Neural progenitor cell (in vitro differentiated cells): Measurements from ENCODE around the gene ARL16. TPM values are rescaled to one million over a fixed set of nuclear protein-coding genes. Genes with fewer than 3 reads are reported as not detected.

Experiments
- DNase-seq: peaks from one replicate; pipeline ENCODE4 v3.0.0-alpha.2; 2016; ENCODE audit warnings: low spot score
- H2AFZ ChIP-seq: fragments of 200-600 bp; sonication (generic); replicated peaks from 2 replicates; pipeline ENCODE4 v1.6.1; 2016; ENCODE audit warnings: antibody characterized with exemption
- H3F3A ChIP-seq: fragments of 200-600 bp; sonication (generic); 2 replicates; pipeline ENCODE4 v1.6.1; 2016; ENCODE audit warnings: antibody characterized with exemption, low read depth
- H3K27ac ChIP-seq: fragments of 200-600 bp; sonication (generic); 2 replicates; pipeline ENCODE4 v1.5.1; 2016; ENCODE audit warnings: mild to moderate bottlenecking
- H3K27me3 ChIP-seq: fragments of 200-600 bp; sonication (generic); 2 replicates; pipeline ENCODE4 v1.6.1; 2016; ENCODE audit warnings: mild to moderate bottlenecking, moderate library complexity
- H3K36me3 ChIP-seq: fragments of 200-600 bp; sonication (generic); 2 replicates; pipeline ENCODE4 v1.5.1; 2016
- H3K4me1 ChIP-seq: fragments of 200-600 bp; sonication (generic); 2 replicates; pipeline ENCODE4 v1.6.1; 2016; ENCODE audit warnings: mixed run types
- H3K4me2 ChIP-seq: fragments of 200-600 bp; sonication (generic); 2 replicates; pipeline ENCODE4 v1.6.1; 2016
- H3K4me3 ChIP-seq: fragments of 200-600 bp; sonication (generic); 2 replicates; pipeline ENCODE4 v1.5.1; 2016
- H3K79me2 ChIP-seq: fragments of 200-600 bp; sonication (generic); 2 replicates; pipeline ENCODE4 v1.6.1; 2016; ENCODE audit warnings: low read depth
- H3K9ac ChIP-seq: fragments of 200-600 bp; sonication (generic); 2 replicates; pipeline ENCODE4 v1.6.1; 2016
- H3K9me3 ChIP-seq: fragments of 200-600 bp; sonication (generic); 2 replicates; pipeline ENCODE4 v1.5.1; 2016; ENCODE audit warnings: low read depth
- H4K20me1 ChIP-seq: fragments of 200-600 bp; sonication (generic); 2 replicates; pipeline ENCODE4 v1.6.1; 2016; ENCODE audit warnings: low read depth
- H3K27ac Mint-ChIP-seq: 3 replicates; pipeline ENCODE4 v1.8.0; 2021; ENCODE audit warnings: mixed read lengths
- H3K27me3 Mint-ChIP-seq: 2 replicates; pipeline ENCODE4 v1.8.0; 2022; ENCODE audit warnings: low read depth, mild to moderate bottlenecking, inconsistent platforms, moderate library complexity, mixed read lengths; ENCODE audit not compliant: insufficient read depth
- H3K36me3 Mint-ChIP-seq: 3 replicates; pipeline ENCODE4 v1.8.0; 2021; ENCODE audit warnings: mixed read lengths
- H3K4me1 Mint-ChIP-seq: 3 replicates; pipeline ENCODE4 v1.8.0; 2021; ENCODE audit warnings: mixed read lengths
- H3K4me3 Mint-ChIP-seq: 3 replicates; pipeline ENCODE4 v1.8.0; 2021; ENCODE audit warnings: mild to moderate bottlenecking, moderate library complexity, mixed read lengths
- H3K9me3 Mint-ChIP-seq: 3 replicates; pipeline ENCODE4 v1.8.0; 2020; ENCODE audit warnings: mixed read lengths
- CTCF ChIP-seq: fragments of 200-600 bp; sonication (generic); IDR thresholded peaks from 2 replicates; pipeline ENCODE4 v1.5.1; 2017; ENCODE audit warnings: antibody characterized with exemption, mild to moderate bottlenecking
- EZH2 ChIP-seq: fragments of 200-600 bp; sonication (generic); IDR thresholded peaks from 2 replicates; pipeline ENCODE4 v1.6.1; 2017; ENCODE audit warnings: antibody characterized with exemption, mild to moderate bottlenecking, moderate library complexity
- EZH2phosphoT487 ChIP-seq: fragments of 200-600 bp; sonication (generic); IDR thresholded peaks from 2 replicates; pipeline ENCODE4 v1.6.1; 2017; ENCODE audit warnings: antibody characterized with exemption
- total RNA-seq: library from RNA; depleted of rRNA; stranded (reverse); fragments of >200 nt; gene quantifications from 2 replicates; pipeline ENCODE4 v1.2.3, GENCODE V29; 2015; ENCODE audit warnings: low replicate concordance

Gene ARL16
- total RNA-seq, 1 donor from 2014 or later, result 31.2 TPM

DNA sequence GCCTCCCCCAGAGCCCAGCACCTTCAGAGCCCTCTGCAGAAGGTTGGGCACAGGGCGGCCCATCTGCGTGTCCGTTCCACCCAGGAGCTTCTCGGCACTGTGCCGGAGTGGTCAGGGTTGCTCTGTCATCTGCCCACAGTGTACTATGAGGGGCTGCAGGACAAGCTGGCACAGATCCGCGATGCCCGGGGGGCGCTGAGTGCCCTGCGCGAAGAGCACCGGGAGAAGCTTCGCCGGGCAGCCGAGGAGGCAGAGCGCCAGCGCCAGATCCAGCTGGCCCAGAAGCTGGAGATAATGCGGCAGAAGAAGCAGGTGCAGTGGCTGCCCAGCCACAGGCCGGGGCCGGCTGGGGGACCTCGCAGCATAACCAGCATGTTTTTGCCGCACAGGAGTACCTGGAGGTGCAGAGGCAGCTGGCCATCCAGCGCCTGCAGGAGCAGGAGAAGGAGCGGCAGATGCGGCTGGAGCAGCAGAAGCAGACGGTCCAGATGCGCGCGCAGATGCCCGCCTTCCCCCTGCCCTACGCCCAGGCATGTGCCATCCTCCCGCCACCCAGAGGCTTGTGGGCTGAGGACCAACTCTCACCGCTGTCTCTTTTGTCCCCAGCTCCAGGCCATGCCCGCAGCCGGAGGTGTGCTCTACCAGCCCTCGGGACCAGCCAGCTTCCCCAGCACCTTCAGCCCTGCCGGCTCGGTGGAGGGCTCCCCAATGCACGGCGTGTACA is 12.8 kb upstream of the ARL16 start:
- H3K9me3 ChIP-seq, result no peaks in the 10 kb centered on the region
- H3K27ac Mint-ChIP-seq, result no peak overlapping the region
- TF ChIP-seq CTCF (no peak), EZH2 (no peak), EZH2phosphoT487 (no peak)
- H3K4me1 ChIP-seq, result no peaks in the 10 kb centered on the region
- H3K27me3 Mint-ChIP-seq, result peaks cover 2% of the 10 kb centered on the region
- peaks cover 19% of the 10 kb centered on the region for H4K20me1 ChIP-seq
- H3K9me3 Mint-ChIP-seq, result peaks cover 2% of the 10 kb centered on the region
- H3K9ac ChIP-seq, result no peak overlapping the region
- no peak overlapping the region for H2AFZ ChIP-seq
- no peak overlapping the region for H3K27ac ChIP-seq
- no peak overlapping the region for H3K4me3 ChIP-seq
- peaks cover 18% of the 10 kb centered on the region for H3K36me3 Mint-ChIP-seq
- H3K79me2 ChIP-seq, result peaks cover 35% of the 10 kb centered on the region
- peaks cover 4% of the 10 kb centered on the region for H3F3A ChIP-seq
- H3K4me2 ChIP-seq, result no peak overlapping the region
- no peak overlapping the region for H3K4me3 Mint-ChIP-seq
- no peaks in the 10 kb centered on the region for H3K36me3 ChIP-seq
- peaks cover 4% of the 10 kb centered on the region for H3K4me1 Mint-ChIP-seq
- no peak for DNase-seq
- no peaks in the 10 kb centered on the region for H3K27me3 ChIP-seq

DNA sequence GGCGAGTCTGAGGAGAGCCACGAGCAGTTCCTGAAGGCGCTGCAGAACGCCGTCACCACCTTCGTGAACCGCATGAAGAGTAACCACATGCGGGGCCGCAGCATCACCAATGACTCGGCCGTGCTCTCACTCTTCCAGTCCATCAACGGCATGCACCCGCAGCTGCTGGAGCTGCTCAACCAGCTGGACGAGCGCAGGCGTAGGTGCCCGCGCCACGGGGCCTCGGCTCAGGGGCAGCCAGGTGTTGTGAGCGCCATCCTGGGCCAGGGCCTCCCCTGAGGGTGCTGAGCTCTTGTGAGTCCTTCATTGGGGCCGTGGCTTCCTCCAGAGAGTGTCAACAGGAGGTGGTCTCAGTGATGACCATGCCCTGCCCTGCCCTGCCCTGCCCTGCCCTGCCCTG is 12.2 kb upstream of the ARL16 start:
- peaks cover under 1% of the 10 kb centered on the region for H3K4me1 Mint-ChIP-seq
- H3K36me3 Mint-ChIP-seq, result peaks cover 18% of the 10 kb centered on the region

DNA sequence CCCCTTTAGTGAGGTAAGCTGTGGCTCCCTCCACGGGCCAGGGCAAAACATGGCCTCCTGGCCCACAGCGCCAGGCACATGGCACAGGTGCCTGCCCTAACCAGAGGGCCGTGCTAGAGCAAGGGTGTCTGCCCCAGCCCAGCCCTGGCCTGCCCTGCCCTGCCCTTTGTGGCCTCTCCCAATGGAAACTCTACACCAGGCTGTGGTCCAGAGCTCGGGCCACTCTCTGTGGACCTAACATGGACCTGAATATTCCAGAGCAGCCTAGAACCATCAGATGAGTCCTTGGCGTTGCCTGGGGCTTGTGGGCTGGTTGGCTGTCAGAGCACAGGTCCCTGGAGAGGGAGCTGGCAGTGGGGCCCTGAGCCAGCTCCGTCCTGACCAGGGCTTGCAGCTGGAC is 11.6 kb upstream of the ARL16 start:
- H3K4me1 ChIP-seq, result no peaks in the 10 kb centered on the region
- H3K9ac ChIP-seq, result no peak overlapping the region
- no peak overlapping the region for H3K27ac ChIP-seq
- peaks cover 23% of the 10 kb centered on the region for H3K79me2 ChIP-seq
- H2AFZ ChIP-seq, result no peak overlapping the region
- no peak overlapping the region for H3K4me2 ChIP-seq
- Mint-ChIP-seq H3K4me1 (no peaks in the 10 kb centered on the region), H3K27me3 (no peaks in the 10 kb centered on the region), H3K4me3 (no peak overlapping the region), H3K36me3 (peaks cover 19% of the 10 kb centered on the region), H3K27ac (no peak overlapping the region), H3K9me3 (peaks cover 2% of the 10 kb centered on the region)
- peaks cover 4% of the 10 kb centered on the region for H3F3A ChIP-seq
- DNase-seq, result no peak
- no peak overlapping the region for H3K4me3 ChIP-seq
- H3K9me3 ChIP-seq, result no peaks in the 10 kb centered on the region
- no peaks in the 10 kb centered on the region for H3K27me3 ChIP-seq
- peaks cover 14% of the 10 kb centered on the region for H4K20me1 ChIP-seq
- TF ChIP-seq EZH2 (no peak), CTCF (no peak), EZH2phosphoT487 (no peak)
- H3K36me3 ChIP-seq, result no peaks in the 10 kb centered on the region

More for the DNA sequence above, 12.2 kb upstream of the ARL16 start:
- H3K79me2 ChIP-seq, result peaks cover 29% of the 10 kb centered on the region
- no peak for TF ChIP-seq CTCF
- TF ChIP-seq EZH2phosphoT487, result no peak
- TF ChIP-seq EZH2, result no peak
- Mint-ChIP-seq H3K4me3 (no peak overlapping the region), H3K27me3 (peaks cover under 1% of the 10 kb centered on the region), H3K9me3 (peaks cover 2% of the 10 kb centered on the region), H3K27ac (no peak overlapping the region)
- H3K4me1 ChIP-seq, result no peaks in the 10 kb centered on the region
- no peak for DNase-seq
- H3K4me3 ChIP-seq, result no peak overlapping the region
- H2AFZ ChIP-seq, result no peak overlapping the region
- H3K9me3 ChIP-seq, result no peaks in the 10 kb centered on the region
- no peak overlapping the region for H3K27ac ChIP-seq
- H4K20me1 ChIP-seq, result peaks cover 15% of the 10 kb centered on the region
- H3K36me3 ChIP-seq, result no peaks in the 10 kb centered on the region
- no peaks in the 10 kb centered on the region for H3K27me3 ChIP-seq
- no peak overlapping the region for H3K9ac ChIP-seq
- H3K4me2 ChIP-seq, result no peak overlapping the region
- H3F3A ChIP-seq, result peaks cover 4% of the 10 kb centered on the region
